Frontal cortex (tissue), 4 donors: ENCODE data around the gene RCOR1. TPM values are rescaled to one million over a fixed set of nuclear protein-coding genes. Genes with fewer than 3 reads are reported as not detected.

Experiments used
- DNase-seq, 2 donors: peaks; one replicate each; pipeline ENCODE4 v3.0.0; 2012; ENCODE audit warnings: low spot score in 2 of 2
- FAIRE-seq: peaks from 2 replicates; lab custom pipeline; 2012; peaks lifted over from hg19 to GRCh38; lab: Jason Lieb, UNC
- total RNA-seq: library from RNA; depleted of rRNA; stranded (reverse); fragments of >200 nt; gene quantifications from one replicate; pipeline ENCODE4 v1.2.3, GENCODE V29; 2014
- donor health status: control.
- donor health status: control.
- donor health status: control.

The RCOR1 gene
- total RNA-seq, 1 donor from 2014 or later: 7.3 TPM

GRCh38 chr14:102665621-102666020 lies 73.2 kb downstream of the RCOR1 start:
- DNase-seq: no peak
- no peak for FAIRE-seq

- FAIRE-seq (no peak), DNase-seq (no peak)
Measured at GRCh38 chr14:102666635-102667034, 74.2 kb downstream of the RCOR1 start.

GRCh38 chr14:102667703-102668102 lies 75.3 kb downstream of the RCOR1 start:
- FAIRE-seq (no peak), DNase-seq (no peak)

DNA sequence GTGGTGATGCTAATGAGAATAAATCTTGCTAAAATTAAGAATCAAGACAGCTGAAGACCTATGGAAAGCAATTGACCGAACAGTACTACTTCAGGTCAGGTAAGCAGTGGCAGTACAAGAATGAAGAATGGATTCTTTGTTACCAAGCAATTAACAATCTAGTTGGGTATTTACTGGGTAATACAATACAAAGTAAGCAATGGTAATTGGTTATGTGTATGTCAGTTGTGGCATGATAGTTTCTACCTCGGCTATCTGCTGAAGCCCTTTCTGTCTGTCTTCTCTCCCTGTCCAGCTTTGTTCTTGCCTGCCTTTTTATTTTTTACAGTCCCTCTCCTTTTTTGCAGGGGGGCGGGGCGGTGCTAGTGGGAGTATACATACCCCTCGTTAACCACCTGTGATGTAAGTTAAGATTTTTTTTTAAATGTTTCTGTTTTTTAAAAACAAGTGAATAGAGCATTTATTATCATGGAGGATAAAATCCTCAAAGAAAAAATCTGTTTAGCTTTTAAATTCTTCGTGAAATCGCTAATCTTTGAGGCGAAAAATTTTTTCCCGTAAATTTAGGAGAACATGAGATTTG lies 75.9 kb downstream of the RCOR1 start:
- FAIRE-seq (no peak), DNase-seq (no peak)

DNA sequence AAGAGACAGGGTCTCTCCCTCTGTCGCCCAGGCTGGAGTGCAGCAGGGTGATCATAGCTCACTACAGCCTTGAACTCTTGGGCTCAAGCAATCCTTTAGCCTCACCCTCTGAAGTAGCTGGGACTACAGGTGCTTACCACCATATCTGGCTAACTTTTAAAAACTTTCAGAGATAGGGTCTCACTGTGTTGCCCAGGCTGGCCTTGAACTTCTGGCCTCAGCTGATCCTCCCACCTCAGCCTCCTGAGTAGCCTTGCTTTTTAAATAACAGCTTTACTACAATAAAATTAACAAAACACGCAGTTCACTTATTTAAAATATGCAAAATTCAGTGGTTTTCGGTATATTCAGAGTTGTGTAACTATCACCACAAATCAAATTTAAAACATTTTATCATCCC lies 79.0 kb downstream of the RCOR1 start:
- FAIRE-seq: no peak
- DNase-seq: no peak

- DNase-seq: no peak
- no peak for FAIRE-seq
Measured at GRCh38 chr14:102672410-102672960, 80.0 kb downstream of the RCOR1 start.

GRCh38 chr14:102675396-102675795 lies 82.9 kb downstream of the RCOR1 start:
- FAIRE-seq (no peak), DNase-seq (no peak)

DNA sequence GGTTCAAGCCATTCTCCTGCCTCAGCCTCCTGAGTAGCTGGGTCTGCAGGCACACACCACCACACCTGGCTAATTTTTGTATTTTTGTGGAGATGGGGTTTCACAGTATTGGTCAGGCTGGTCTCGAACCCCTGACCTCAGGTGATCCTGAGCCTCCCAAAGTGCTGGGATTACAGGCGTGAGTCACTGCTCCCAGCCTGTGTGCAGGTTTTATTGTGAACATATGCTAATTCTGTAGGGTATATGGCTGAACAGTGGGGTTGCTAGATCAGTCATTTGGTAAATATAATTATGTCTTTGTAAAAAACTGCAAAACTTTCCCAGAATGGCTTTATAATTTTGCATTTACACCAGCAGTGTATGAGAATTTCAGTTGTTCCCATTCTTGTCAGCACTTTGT lies 85.9 kb downstream of the RCOR1 start:
- no peak for DNase-seq
- no peak for FAIRE-seq

- DNase-seq (no peak), FAIRE-seq (no peak)
Measured at GRCh38 chr14:102683399-102684297, 91.2 kb downstream of the RCOR1 start.

GRCh38 chr14:102684298-102684663 lies 91.8 kb downstream of the RCOR1 start:
- DNase-seq: no peak
- FAIRE-seq: no peak

GRCh38 chr14:102686196-102686801 lies 93.8 kb downstream of the RCOR1 start:
- DNase-seq: no peak
- no peak for FAIRE-seq

DNA sequence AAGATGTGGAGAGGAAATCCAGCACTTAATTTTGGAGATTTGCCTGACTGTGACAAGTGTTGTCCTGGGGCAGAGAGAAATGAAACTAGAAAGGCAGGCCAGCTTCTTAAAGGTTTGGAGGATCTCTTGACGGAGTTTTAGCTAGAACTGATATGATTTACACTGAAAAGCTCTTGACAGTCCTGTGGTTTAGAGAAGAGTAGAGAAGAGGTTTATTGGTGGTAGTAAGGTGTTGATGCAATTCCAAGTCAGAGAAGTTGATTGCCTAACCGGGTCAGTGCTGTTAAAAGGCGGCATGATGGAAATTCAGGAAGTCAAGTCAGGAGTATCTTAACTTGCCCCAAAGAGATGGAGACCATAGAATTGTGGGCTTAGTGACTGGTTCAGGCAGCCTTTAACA lies 95.8 kb downstream of the RCOR1 start:
- FAIRE-seq: no peak
- no peak for DNase-seq

GRCh38 chr14:102690509-102691286 lies 98.2 kb downstream of the RCOR1 start:
- no peak for DNase-seq
- no peak for FAIRE-seq

DNA sequence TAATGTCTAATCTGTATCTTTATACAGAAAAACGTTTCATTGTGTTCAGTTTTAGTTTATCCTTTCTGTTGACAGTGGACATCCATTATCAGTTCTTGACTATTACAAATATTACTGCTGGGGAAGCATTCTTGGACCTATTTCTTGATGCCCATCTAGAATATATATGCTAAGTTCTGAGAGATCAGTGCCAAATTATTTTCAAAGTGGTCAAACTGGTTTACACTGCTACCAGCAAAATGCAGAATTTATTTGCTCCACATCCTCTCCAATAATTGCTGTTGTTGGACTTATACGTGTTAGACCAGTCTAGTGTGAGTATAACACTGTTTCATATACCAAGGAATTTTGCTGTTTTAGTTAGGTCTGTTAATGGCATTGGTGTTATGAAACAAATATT lies 99.3 kb downstream of the RCOR1 start:
- no peak for FAIRE-seq
- no peak for DNase-seq

DNA sequence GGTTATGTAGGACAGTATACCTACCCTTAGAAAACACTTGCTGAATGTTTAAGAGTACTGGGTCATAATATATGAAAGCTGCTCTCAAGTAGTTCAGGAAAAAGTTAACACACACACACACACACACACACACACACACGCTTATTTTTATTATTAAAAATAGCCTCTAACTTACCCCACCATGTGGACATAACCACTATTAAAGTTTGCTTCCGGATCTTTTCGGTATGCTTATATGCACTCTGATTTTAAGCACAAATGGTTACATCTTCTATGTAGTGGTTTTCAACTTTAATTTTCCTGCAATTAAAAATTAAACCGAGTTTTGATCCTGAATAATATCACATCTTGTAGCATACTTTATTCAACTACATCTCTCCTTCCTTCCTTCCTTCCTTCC lies 99.9 kb downstream of the RCOR1 start:
- FAIRE-seq (no peak), DNase-seq (no peak)

DNA sequence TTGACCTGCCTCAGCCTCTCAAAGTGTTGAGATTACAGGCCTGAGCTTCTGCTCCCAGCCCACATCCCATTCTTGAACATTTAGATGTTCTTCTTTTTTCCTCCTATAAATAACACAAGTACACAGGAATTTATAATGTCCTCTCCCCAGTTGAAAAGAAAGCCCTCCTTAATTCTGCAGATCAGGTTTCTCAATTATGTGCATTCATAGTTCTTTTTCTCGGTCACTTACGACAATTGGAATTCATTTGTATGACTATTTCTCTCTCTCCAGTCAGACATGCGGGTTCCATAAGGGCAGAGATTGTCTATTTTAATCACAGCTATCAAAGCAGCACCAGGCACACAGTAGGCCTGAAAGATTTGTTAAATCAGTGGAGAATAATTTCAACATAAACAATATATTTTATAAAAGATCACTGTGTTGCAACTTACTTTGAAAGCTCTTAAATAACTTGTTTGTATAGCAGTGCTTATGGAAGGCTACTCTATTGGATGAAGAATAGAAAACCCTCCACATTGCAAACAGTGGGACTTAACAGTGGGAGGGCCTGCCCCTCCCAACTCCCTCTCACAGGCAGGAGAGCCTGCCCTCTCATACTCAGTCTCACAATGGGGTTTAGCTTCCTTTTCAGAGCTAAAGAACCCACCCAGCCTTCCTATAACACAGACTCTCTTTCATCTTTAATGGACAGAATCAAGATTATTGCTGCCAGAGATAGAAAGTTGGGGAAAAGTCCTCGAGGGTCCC lies 100.7 kb downstream of the RCOR1 start:
- DNase-seq (no peak), FAIRE-seq (no peak)

GRCh38 chr14:102694530-102695166 lies 102.2 kb downstream of the RCOR1 start:
- FAIRE-seq (peak; percentile 62), DNase-seq (peak; percentile 54 to 55)

GRCh38 chr14:102695167-102695555 lies 102.7 kb downstream of the RCOR1 start:
- DNase-seq (no peak), FAIRE-seq (no peak)

DNA sequence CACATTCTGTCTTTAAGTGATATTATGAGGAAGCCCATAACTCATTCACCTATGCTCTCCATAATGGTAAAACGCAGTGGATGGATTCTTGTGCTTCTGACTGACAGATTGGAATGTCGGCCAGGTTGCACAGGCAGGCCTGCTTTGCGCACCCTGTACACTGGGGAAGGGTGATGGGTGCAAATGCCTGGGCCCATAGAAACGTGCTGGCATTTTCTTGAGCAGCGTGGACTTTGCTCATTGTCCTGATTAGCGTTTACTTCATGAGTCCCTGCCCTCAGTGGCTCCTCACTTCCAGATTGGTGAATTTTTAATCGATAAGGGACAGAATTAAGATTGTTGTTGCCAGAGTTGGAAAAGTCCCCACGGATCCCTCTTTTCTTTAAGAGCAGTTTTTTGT lies 103.9 kb downstream of the RCOR1 start:
- FAIRE-seq: no peak
- DNase-seq: no peak
